HepG2 (cell line): ENCODE data around the gene PGS1. TPM values are rescaled to one million over a fixed set of nuclear protein-coding genes. Genes with fewer than 3 reads are reported as not detected.

Source experiments
- ETV6 ChIP-seq: sonication (generic); formaldehyde crosslinking; conservative IDR thresholded peaks from 2 replicates; pipeline ENCODE4 v1.4.0; 2020; ENCODE audit warnings: missing genetic modification reagents
- FOSL2 ChIP-seq: sonication (generic); formaldehyde crosslinking; IDR thresholded peaks from 2 replicates; pipeline ENCODE4 v1.4.0; 2020; ENCODE audit warnings: missing genetic modification reagents
- HHEX ChIP-seq: IDR thresholded peaks from 2 replicates; pipeline ENCODE4 v1.6.1; 2016; ENCODE audit warnings: control low read depth
- HMGXB4 ChIP-seq, 2 experiments: sonication (generic) in 1 of 2; formaldehyde crosslinking in 1 of 2; IDR thresholded peaks; 2 replicates each; pipeline versions ENCODE4 v1.4.0 to v1.6.1; 2018 to 2020; ENCODE audit warnings: missing genetic modification reagents in 2 of 2, borderline replicate concordance in 1 of 2, low read depth in 1 of 2, mild to moderate bottlenecking in 1 of 2, missing biosample characterization in 1 of 2
- KDM2A ChIP-seq: sonication (generic); formaldehyde crosslinking; IDR thresholded peaks from 2 replicates; pipeline ENCODE4 v1.4.0; 2020; ENCODE audit warnings: low read depth, missing genetic modification reagents, borderline replicate concordance
- LBX2 ChIP-seq: sonication (generic); formaldehyde crosslinking; IDR thresholded peaks from 2 replicates; pipeline ENCODE4 v1.5.0; 2020; ENCODE audit warnings: missing genetic modification reagents, mild to moderate bottlenecking, borderline replicate concordance
- MAZ ChIP-seq, 2 experiments: sonication (generic) in 1 of 2; formaldehyde crosslinking in 1 of 2; IDR thresholded peaks; 2 replicates each; pipeline versions ENCODE4 v1.5.0 to v1.6.1; 2012 to 2020; ENCODE audit warnings: low read depth in 2 of 2, mild to moderate bottlenecking in 2 of 2, borderline replicate concordance in 1 of 2, improper control_type of control experiment in 1 of 2, low read length in 1 of 2, missing genetic modification reagents in 1 of 2, moderate library complexity in 1 of 2
- NCOA2 ChIP-seq: sonication (generic); formaldehyde crosslinking; IDR thresholded peaks from 2 replicates; pipeline ENCODE4 v1.8.0; 2022; ENCODE audit warnings: inconsistent platforms
- PITX1 ChIP-seq: sonication (generic); formaldehyde crosslinking; IDR thresholded peaks from 2 replicates; pipeline ENCODE4 v1.5.1; 2020; ENCODE audit warnings: mild to moderate bottlenecking, missing genetic modification reagents
- RAD21 ChIP-seq: fragments of 450-650 bp; formaldehyde crosslinking; IDR thresholded peaks from 2 replicates; pipeline ENCODE4 v1.5.0; 2020; ENCODE audit warnings: mild to moderate bottlenecking
- SIN3A ChIP-seq: IDR thresholded peaks from 2 replicates; pipeline ENCODE4 v1.6.1; 2011; ENCODE audit warnings: low read depth, mild to moderate bottlenecking, control low read depth, low read length, borderline replicate concordance
- SIX4 ChIP-seq: sonication (generic); formaldehyde crosslinking; IDR thresholded peaks from 2 replicates; pipeline ENCODE4 v1.4.0; 2020; ENCODE audit warnings: missing genetic modification reagents
- SP5 ChIP-seq: IDR thresholded peaks from 2 replicates; pipeline ENCODE4 v1.6.1; 2016; ENCODE audit warnings: low read depth, borderline replicate concordance
- U2AF2 ChIP-seq: fragments of 200-400 bp; formaldehyde crosslinking; IDR thresholded peaks from 2 replicates; pipeline ENCODE4 v1.6.1; 2017; ENCODE audit warnings: low read depth, mild to moderate bottlenecking, low read length
- ZBTB46 ChIP-seq: sonication (generic); formaldehyde crosslinking; IDR thresholded peaks from 2 replicates; pipeline ENCODE4 v1.4.0; 2020; ENCODE audit warnings: mild to moderate bottlenecking, missing genetic modification reagents, borderline replicate concordance
- ZNF12 ChIP-seq: sonication (generic); formaldehyde crosslinking; IDR thresholded peaks from 2 replicates; pipeline ENCODE4 v1.5.0; 2020; ENCODE audit warnings: missing genetic modification reagents
- ZNF362 ChIP-seq: sonication (generic); formaldehyde crosslinking; IDR thresholded peaks from 2 replicates; pipeline ENCODE4 v1.4.0; 2020; ENCODE audit warnings: missing genetic modification reagents, mild to moderate bottlenecking, borderline replicate concordance
- ZNF615 ChIP-seq: sonication (generic); formaldehyde crosslinking; IDR thresholded peaks from 2 replicates; pipeline ENCODE4 v1.5.0; 2020; ENCODE audit warnings: mild to moderate bottlenecking, missing genetic modification reagents, borderline replicate concordance
- ZNF652 ChIP-seq: IDR thresholded peaks from 2 replicates; pipeline ENCODE4 v1.6.1; 2016; ENCODE audit warnings: low read depth, borderline replicate concordance
- ZSCAN21 ChIP-seq: sonication (generic); formaldehyde crosslinking; IDR thresholded peaks from 2 replicates; pipeline ENCODE4 v1.8.0; 2022; ENCODE audit warnings: mild to moderate bottlenecking, missing genetic modification reagents, moderate library complexity, borderline replicate concordance
- ZSCAN30 ChIP-seq: sonication (generic); formaldehyde crosslinking; IDR thresholded peaks from 2 replicates; pipeline ENCODE4 v1.5.0; 2020; ENCODE audit warnings: mild to moderate bottlenecking, missing genetic modification reagents
- polyA plus RNA-seq, 8 experiments: library from polyadenylated mRNA; depleted of rRNA in 3 of 8; stranded (reverse) in 7 of 8; unstranded in 1 of 8; fragments of >200 nt; fragmentation: Illumina TruSeq in 4 of 8; extraction: Trizol in 4 of 8; gene quantifications; 2 replicates each; pipeline versions ENCODE4 v1.2.1 to v1.2.3, GENCODE V29; 2011 to 2016; ENCODE audit warnings: low read depth in 4 of 8, missing spikeins in 1 of 8, mixed read lengths in 1 of 8; ENCODE audit not compliant: insufficient read depth in 1 of 8
- total RNA-seq, 5 experiments: library from RNA; depleted of rRNA; stranded (reverse); fragments of >200 nt; fragmentation: Illumina TruSeq; extraction: Trizol; gene quantifications; 2 replicates each; pipeline ENCODE4 v1.2.3, GENCODE V29; 2016; ENCODE audit warnings: low read depth in 1 of 5
- TF ChIP-seq, protein P1 (sequence below): IDR thresholded peaks from 2 replicates; pipeline ENCODE4 v1.6.1; 2016; ENCODE audit warnings: mild to moderate bottlenecking, missing biosample characterization, missing genetic modification reagents
- TF ChIP-seq, protein P2 (sequence below): sonication (generic); formaldehyde crosslinking; IDR thresholded peaks from 2 replicates; pipeline ENCODE4 v1.4.0; 2020; ENCODE audit warnings: missing genetic modification reagents, borderline replicate concordance

The PGS1 gene
- total and polyA plus RNA-seq, 2 of the 13 experiments (the other 11 are each of a cell fraction or from before 2014, with no cell fraction given): 25.9 to 31.5 TPM

- TF ChIP-seq SIN3A: peak; percentile 68; the same call in 1 of the 2 replicates
- TF ChIP-seq HHEX (CRISPR knock-in tag): no peak
- 0 out of 4 replicates have a peak, but pooled peaks of 1 of the 2 experiments have one; percentile 54 for TF ChIP-seq HMGXB4 (CRISPR knock-in tag; IDR thresholded peaks at IDR 0.05; ENCODE audit: borderline replicate concordance in 1 of 2, low read depth in 1 of 2)
- peak; percentile 88; the same call in 1 of the 2 replicates for TF ChIP-seq ZSCAN21
- TF ChIP-seq, protein P1, sequence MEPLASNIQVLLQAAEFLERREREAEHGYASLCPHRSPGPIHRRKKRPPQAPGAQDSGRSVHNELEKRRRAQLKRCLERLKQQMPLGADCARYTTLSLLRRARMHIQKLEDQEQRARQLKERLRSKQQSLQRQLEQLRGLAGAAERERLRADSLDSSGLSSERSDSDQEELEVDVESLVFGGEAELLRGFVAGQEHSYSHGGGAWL: peak; percentile 10; the same call in 1 of the 2 replicates
- TF ChIP-seq ZBTB46 (CRISPR knock-in tag): no peak
- TF ChIP-seq U2AF2: no peak
- TF ChIP-seq ZNF652 (CRISPR knock-in tag): no peak
- peak; percentile 79; the same call in 1 of the 2 replicates for TF ChIP-seq KDM2A (CRISPR knock-in tag)
- 0 out of 2 replicates have a peak, but pooled peaks have one; percentile 24 for TF ChIP-seq LBX2
- peak; percentile 58 for TF ChIP-seq NCOA2 (CRISPR knock-in tag)
- TF ChIP-seq ZNF12 (CRISPR knock-in tag): peak; percentile 68
- TF ChIP-seq MAZ (IDR thresholded peaks at IDR 0.05; ENCODE audit: borderline replicate concordance, low read depth, low read length): peak; percentile 66; the same call in 1 of the 2 replicates
- TF ChIP-seq MAZ (CRISPR knock-in tag; IDR thresholded peaks at IDR 0.05; ENCODE audit: low read depth): peak; percentile 51; the same call in 1 of the 2 replicates
- TF ChIP-seq SIX4: 0 out of 2 replicates have a peak, but pooled peaks have one; percentile 14
- no peak for TF ChIP-seq PITX1 (CRISPR knock-in tag)
- no peak for TF ChIP-seq ZNF362 (CRISPR knock-in tag)
- no peak for TF ChIP-seq ZNF615
- TF ChIP-seq ZSCAN30 (CRISPR knock-in tag): no peak
- TF ChIP-seq, protein P2, sequence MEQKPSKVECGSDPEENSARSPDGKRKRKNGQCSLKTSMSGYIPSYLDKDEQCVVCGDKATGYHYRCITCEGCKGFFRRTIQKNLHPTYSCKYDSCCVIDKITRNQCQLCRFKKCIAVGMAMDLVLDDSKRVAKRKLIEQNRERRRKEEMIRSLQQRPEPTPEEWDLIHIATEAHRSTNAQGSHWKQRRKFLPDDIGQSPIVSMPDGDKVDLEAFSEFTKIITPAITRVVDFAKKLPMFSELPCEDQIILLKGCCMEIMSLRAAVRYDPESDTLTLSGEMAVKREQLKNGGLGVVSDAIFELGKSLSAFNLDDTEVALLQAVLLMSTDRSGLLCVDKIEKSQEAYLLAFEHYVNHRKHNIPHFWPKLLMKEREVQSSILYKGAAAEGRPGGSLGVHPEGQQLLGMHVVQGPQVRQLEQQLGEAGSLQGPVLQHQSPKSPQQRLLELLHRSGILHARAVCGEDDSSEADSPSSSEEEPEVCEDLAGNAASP (CRISPR knock-in tag): peak; percentile 35; the same call in 1 of the 2 replicates
- TF ChIP-seq ETV6 (CRISPR knock-in tag): 0 out of 2 replicates have a peak, but pooled peaks have one; percentile 10
- peak; percentile 81 for TF ChIP-seq FOSL2 (CRISPR knock-in tag)
- TF ChIP-seq RAD21: peak; percentile 28; the same call in 1 of the 2 replicates
- peak; percentile 76; the same call in 1 of the 2 replicates for TF ChIP-seq SP5 (CRISPR knock-in tag)
Observed at GRCh38 chr17:78359997-78360370, 18.5 kb upstream of the PGS1 start, which contains the start of gene SOCS3 (continued).
